B cell (primary cell): Measurements from ENCODE around the gene THSD4.

Experiments used
- EZH2 ChIP-seq: IDR thresholded peaks from 2 replicates; pipeline ENCODE4 v1.6.1; 2012; ENCODE audit warnings: borderline replicate concordance, low read depth, mild to moderate bottlenecking, moderate library complexity, low read length; ENCODE audit not compliant: insufficient read depth, poor library complexity, severe bottlenecking
- TF ChIP-seq, protein P1 (sequence below): fragments of 200-600 bp; IDR thresholded peaks from one replicate; pipeline ENCODE4 v1.8.0; 2022; ENCODE audit warnings: antibody characterized with exemption, mild to moderate bottlenecking

GRCh38 chr15:71114066-71114680 lies 1.1 kb upstream of the THSD4 start:
- TF ChIP-seq, protein P1, sequence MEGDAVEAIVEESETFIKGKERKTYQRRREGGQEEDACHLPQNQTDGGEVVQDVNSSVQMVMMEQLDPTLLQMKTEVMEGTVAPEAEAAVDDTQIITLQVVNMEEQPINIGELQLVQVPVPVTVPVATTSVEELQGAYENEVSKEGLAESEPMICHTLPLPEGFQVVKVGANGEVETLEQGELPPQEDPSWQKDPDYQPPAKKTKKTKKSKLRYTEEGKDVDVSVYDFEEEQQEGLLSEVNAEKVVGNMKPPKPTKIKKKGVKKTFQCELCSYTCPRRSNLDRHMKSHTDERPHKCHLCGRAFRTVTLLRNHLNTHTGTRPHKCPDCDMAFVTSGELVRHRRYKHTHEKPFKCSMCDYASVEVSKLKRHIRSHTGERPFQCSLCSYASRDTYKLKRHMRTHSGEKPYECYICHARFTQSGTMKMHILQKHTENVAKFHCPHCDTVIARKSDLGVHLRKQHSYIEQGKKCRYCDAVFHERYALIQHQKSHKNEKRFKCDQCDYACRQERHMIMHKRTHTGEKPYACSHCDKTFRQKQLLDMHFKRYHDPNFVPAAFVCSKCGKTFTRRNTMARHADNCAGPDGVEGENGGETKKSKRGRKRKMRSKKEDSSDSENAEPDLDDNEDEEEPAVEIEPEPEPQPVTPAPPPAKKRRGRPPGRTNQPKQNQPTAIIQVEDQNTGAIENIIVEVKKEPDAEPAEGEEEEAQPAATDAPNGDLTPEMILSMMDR, result no peak
- TF ChIP-seq EZH2, result no peak
